CD14-positive monocyte (primary cell): ENCODE results near the gene CBX5. TPM values are rescaled to one million over a fixed set of nuclear protein-coding genes. Genes with fewer than 3 reads are reported as not detected.
"Not testable (repeated sequence)": the region's sequence is repeated elsewhere in the genome, so short reads cannot be mapped to it uniquely, and the experiment has no call there.

Source experiments
- DNase-seq, 3 donors: peaks; one replicate each; pipeline ENCODE4 v3.0.0-alpha.2; 2011 to 2022
- H2AFZ ChIP-seq: 2 replicates; pipeline ENCODE4 v1.6.0; 2012; ENCODE audit warnings: mild to moderate bottlenecking, low read depth, low read length, inconsistent platforms; ENCODE audit not compliant: insufficient read depth, poor library complexity, severe bottlenecking
- H3K27ac ChIP-seq, 2 donors: 1 replicate in 1 of 2; 2 replicates in 1 of 2; pipeline ENCODE4 v1.5.1; 2012 to 2013; ENCODE audit warnings: low read length in 2 of 2, control low read depth in 1 of 2, inconsistent platforms in 1 of 2, low read depth in 1 of 2, mild to moderate bottlenecking in 1 of 2
- H3K27me3 ChIP-seq, 2 donors: one replicate each; pipeline versions ENCODE4 v1.6.0 to v1.6.1; 2011 to 2013; ENCODE audit warnings: low read length in 2 of 2; ENCODE audit not compliant: control insufficient read depth in 2 of 2, insufficient read depth in 2 of 2
- H3K36me3 ChIP-seq, 2 donors: replicated peaks in 1 of 2; 1 replicate in 1 of 2; 2 replicates in 1 of 2; pipeline versions ENCODE4 v1.5.1 to v1.6.1; 2012 to 2013; ENCODE audit warnings: low read length in 2 of 2, control low read depth in 1 of 2, inconsistent platforms in 1 of 2, mild to moderate bottlenecking in 1 of 2; ENCODE audit not compliant: insufficient read depth in 2 of 2, control insufficient read depth in 1 of 2
- H3K4me1 ChIP-seq, 2 donors: 1 replicate in 1 of 2; 2 replicates in 1 of 2; pipeline versions ENCODE4 v1.5.1 to v1.6.1; 2012 to 2013; ENCODE audit warnings: low read length in 2 of 2, control low read depth in 1 of 2, inconsistent platforms in 1 of 2, mild to moderate bottlenecking in 1 of 2, moderate library complexity in 1 of 2; ENCODE audit not compliant: insufficient read depth in 2 of 2, control insufficient read depth in 1 of 2
- H3K4me2 ChIP-seq: replicated peaks from 2 replicates; pipeline ENCODE3; 2012; ENCODE audit warnings: low read length, moderate library complexity, mild to moderate bottlenecking; ENCODE audit not compliant: poor library complexity, severe bottlenecking; ENCODE audit errors: extremely low read depth
- H3K4me3 ChIP-seq, 3 experiments: fragments of 200-600 bp in 1 of 3; sonication (generic) in 1 of 3; replicated peaks in 1 of 3; 1 replicate in 2 of 3; 2 replicates in 1 of 3; pipeline ENCODE4 v1.5.1; 2011 to 2013; ENCODE audit warnings: low read length in 3 of 3, mild to moderate bottlenecking in 3 of 3, control low read depth in 2 of 3, low read depth in 2 of 3, inconsistent platforms in 1 of 3, moderate library complexity in 1 of 3
- H3K79me2 ChIP-seq: 2 replicates; pipeline ENCODE4 v1.6.0; 2012; ENCODE audit warnings: mild to moderate bottlenecking, control low read depth, inconsistent platforms, low read length, moderate library complexity; ENCODE audit not compliant: insufficient read depth
- H3K9ac ChIP-seq: 2 replicates; pipeline ENCODE4 v1.6.0; 2017; ENCODE audit warnings: low read length, mild to moderate bottlenecking; ENCODE audit not compliant: insufficient read depth, poor library complexity, severe bottlenecking
- H3K9me3 ChIP-seq, 2 donors: replicated peaks in 1 of 2; 1 replicate in 1 of 2; 2 replicates in 1 of 2; pipeline versions ENCODE4 v1.5.1 to v1.6.1; 2012 to 2013; ENCODE audit warnings: low read length in 2 of 2, control low read depth in 1 of 2; ENCODE audit not compliant: control insufficient read depth in 1 of 2, insufficient read depth in 1 of 2
- H4K20me1 ChIP-seq: 2 replicates; pipeline ENCODE4 v1.6.0; 2012; ENCODE audit warnings: mild to moderate bottlenecking, low read length, control low read depth, moderate library complexity; ENCODE audit not compliant: insufficient read depth
- H3K27ac Mint-ChIP-seq, 7 donors: one replicate each; pipeline ENCODE4 v1.8.0; 2020; ENCODE audit warnings: mild to moderate bottlenecking in 7 of 7, mixed read lengths in 7 of 7, moderate library complexity in 6 of 7, inconsistent platforms in 2 of 7
- H3K27me3 Mint-ChIP-seq, 3 donors: one replicate each; pipeline ENCODE4 v1.8.0; 2021 to 2022; ENCODE audit warnings: low read depth in 3 of 3, mild to moderate bottlenecking in 3 of 3, mixed read lengths in 3 of 3, moderate library complexity in 3 of 3, inconsistent platforms in 1 of 3
- H3K36me3 Mint-ChIP-seq, 2 donors: one replicate each; pipeline ENCODE4 v1.8.0; 2020; ENCODE audit warnings: mixed read lengths in 2 of 2, inconsistent platforms in 1 of 2, mild to moderate bottlenecking in 1 of 2
- H3K4me1 Mint-ChIP-seq: one replicate; pipeline ENCODE4 v1.8.0; 2020; ENCODE audit warnings: mild to moderate bottlenecking, mixed read lengths
- H3K4me3 Mint-ChIP-seq, 2 donors: one replicate each; pipeline ENCODE4 v1.8.0; 2020; ENCODE audit warnings: mild to moderate bottlenecking in 2 of 2, mixed read lengths in 2 of 2, moderate library complexity in 1 of 2
- H3K9me3 Mint-ChIP-seq, 7 donors: one replicate each; pipeline ENCODE4 v1.8.0; 2020 to 2022; ENCODE audit warnings: mixed read lengths in 7 of 7, mild to moderate bottlenecking in 6 of 7, moderate library complexity in 6 of 7, inconsistent platforms in 2 of 7
- WGBS: methylation state at CpG from one replicate; pipeline ENCODE4 v1.1.5; 2013; ENCODE audit warnings: missing lambda C conversion rate; ENCODE audit not compliant: insufficient coverage; 5-methylcytosine and 5-hydroxymethylcytosine counted together
- intact Hi-C, 2 donors: fragments of 100-400 bp; cut with micrococcal nuclease; formaldehyde crosslinking; loops; one replicate each; pipeline versions ENCODE4 v1.15.0 to v1.15.1; 2023
- polyA plus RNA-seq, 3 donors: library from polyadenylated mRNA; depleted of rRNA in 1 of 3; unstranded in 2 of 3; stranded (reverse) in 1 of 3; fragments of 300-500 nt in 2 of 3; fragments of >200 nt in 1 of 3; fragmentation: Illumina TruSeq in 2 of 3; gene quantifications; 1 replicate in 2 of 3; 2 replicates in 1 of 3; pipeline ENCODE4 v1.2.3, GENCODE V29; 2012 to 2021
- TF ChIP-seq, protein P1 (sequence below): fragments of 200-600 bp; IDR thresholded peaks from one replicate; pipeline ENCODE4 v1.8.0; 2022; ENCODE audit warnings: antibody characterized with exemption, mild to moderate bottlenecking

The CBX5 gene
- polyA plus RNA-seq, 3 donors: 2.9 to 5.4 (median 4.8) TPM

DNA sequence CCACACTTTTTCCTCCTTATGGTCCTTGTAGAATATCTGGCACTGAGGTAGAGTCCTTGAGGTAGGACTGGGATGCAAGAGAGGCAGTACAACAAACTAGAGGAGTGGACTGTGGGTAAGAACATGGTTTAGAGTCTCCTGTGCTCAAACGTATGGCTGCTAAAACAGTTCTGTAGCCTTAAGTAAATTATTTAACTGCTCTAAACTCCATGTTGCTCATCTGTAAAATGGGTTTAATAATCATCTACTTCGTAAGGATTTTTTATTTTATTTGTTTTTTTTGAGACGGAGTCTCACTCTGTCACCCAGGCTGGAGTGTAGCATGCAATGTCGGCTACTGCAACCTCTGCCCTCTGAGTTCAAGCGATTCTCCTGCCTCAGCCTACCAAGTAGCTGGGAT, 41.4 kb upstream of the CBX5 start:
- no peak overlapping the region for H3K4me3 ChIP-seq
- 100% methylated on average over 4 of the region's 5 CpGs for WGBS
- no peak overlapping the region for H2AFZ ChIP-seq
- H3K9me3 Mint-ChIP-seq: no peaks in the 10 kb centered on the region
- H3K27me3 ChIP-seq: no peaks in the 10 kb centered on the region
- no peak overlapping the region for H3K9ac ChIP-seq
- H3K4me1 ChIP-seq: peaks cover 41 to 50% of the 10 kb centered on the region in 2 donors
- peak overlapping the region in 1 of 2 donors; percentile 20 for H3K27ac ChIP-seq
- no peak overlapping the region for H3K27ac Mint-ChIP-seq
- H3K79me2 ChIP-seq: peaks cover 24% of the 10 kb centered on the region
- DNase-seq: no peak
- no peak overlapping the region for H3K4me2 ChIP-seq
- H3K4me3 Mint-ChIP-seq: no peak overlapping the region
- no peaks in the 10 kb centered on the region for H3K9me3 ChIP-seq
- H4K20me1 ChIP-seq: no peaks in the 10 kb centered on the region
- peaks cover 42% of the 10 kb centered on the region for H3K4me1 Mint-ChIP-seq
- TF ChIP-seq, protein P1, sequence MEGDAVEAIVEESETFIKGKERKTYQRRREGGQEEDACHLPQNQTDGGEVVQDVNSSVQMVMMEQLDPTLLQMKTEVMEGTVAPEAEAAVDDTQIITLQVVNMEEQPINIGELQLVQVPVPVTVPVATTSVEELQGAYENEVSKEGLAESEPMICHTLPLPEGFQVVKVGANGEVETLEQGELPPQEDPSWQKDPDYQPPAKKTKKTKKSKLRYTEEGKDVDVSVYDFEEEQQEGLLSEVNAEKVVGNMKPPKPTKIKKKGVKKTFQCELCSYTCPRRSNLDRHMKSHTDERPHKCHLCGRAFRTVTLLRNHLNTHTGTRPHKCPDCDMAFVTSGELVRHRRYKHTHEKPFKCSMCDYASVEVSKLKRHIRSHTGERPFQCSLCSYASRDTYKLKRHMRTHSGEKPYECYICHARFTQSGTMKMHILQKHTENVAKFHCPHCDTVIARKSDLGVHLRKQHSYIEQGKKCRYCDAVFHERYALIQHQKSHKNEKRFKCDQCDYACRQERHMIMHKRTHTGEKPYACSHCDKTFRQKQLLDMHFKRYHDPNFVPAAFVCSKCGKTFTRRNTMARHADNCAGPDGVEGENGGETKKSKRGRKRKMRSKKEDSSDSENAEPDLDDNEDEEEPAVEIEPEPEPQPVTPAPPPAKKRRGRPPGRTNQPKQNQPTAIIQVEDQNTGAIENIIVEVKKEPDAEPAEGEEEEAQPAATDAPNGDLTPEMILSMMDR: no peak
- no peaks in the 10 kb centered on the region for H3K36me3 Mint-ChIP-seq
- intact Hi-C loops: loop anchor here in 1 of 2 donors (10.0 kb wide), 1 partner anchor 47 kb away; no protein-coding TSS in a partner anchor
- no peaks in the 10 kb centered on the region for H3K36me3 ChIP-seq
- H3K27me3 Mint-ChIP-seq: no peaks in the 10 kb centered on the region

DNA sequence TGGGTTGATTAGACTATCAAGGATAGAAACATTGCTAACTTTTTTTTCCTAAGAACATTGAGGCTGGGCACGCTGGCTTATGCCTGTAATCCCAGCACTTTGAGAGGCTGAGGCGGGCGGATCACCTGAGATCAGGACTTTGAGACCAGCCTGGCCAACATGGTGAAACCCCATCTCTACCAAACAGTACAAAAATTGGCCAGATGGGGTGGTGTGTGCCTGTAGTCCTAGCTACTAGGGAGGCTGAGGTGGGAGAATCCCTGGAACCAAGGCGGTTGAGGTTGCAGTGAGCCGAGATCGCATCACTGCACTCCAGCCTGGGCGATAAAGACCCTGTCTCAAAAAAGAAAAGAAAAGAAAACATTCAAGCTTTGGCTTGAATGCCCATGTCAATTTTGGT, 32.4 kb upstream of the CBX5 start:
- H3K27ac ChIP-seq, H3K4me3 Mint-ChIP-seq, H2AFZ ChIP-seq, H3K27me3 Mint-ChIP-seq, H3K27ac Mint-ChIP-seq, H3K9me3 ChIP-seq, intact Hi-C loops, H3K4me3 ChIP-seq, H3K9me3 Mint-ChIP-seq, H3K36me3 Mint-ChIP-seq, DNase-seq, H3K79me2 ChIP-seq, H3K4me2 ChIP-seq, H3K9ac ChIP-seq, H3K36me3 ChIP-seq, H3K27me3 ChIP-seq, H4K20me1 ChIP-seq: not testable (repeated sequence)
- H3K4me1 Mint-ChIP-seq: peaks cover 48% of the 10 kb centered on the region
- 94% methylated on average over 4 of the region's 7 CpGs for WGBS
- peaks cover 27 to 41% of the 10 kb centered on the region in 2 donors for H3K4me1 ChIP-seq
